ENCODE data around the gene TOM1. TPM values are rescaled to one million over a fixed set of nuclear protein-coding genes. Genes with fewer than 3 reads are reported as not detected.
A peak's percentile ranks its signal among the peaks of the same experiment; 100 is the strongest.

TOM1 gene
- polyA plus RNA-seq, 2 of the 4 experiments (the other 2 are of a cell fraction): 14.5 to 16.6 TPM

DNA sequence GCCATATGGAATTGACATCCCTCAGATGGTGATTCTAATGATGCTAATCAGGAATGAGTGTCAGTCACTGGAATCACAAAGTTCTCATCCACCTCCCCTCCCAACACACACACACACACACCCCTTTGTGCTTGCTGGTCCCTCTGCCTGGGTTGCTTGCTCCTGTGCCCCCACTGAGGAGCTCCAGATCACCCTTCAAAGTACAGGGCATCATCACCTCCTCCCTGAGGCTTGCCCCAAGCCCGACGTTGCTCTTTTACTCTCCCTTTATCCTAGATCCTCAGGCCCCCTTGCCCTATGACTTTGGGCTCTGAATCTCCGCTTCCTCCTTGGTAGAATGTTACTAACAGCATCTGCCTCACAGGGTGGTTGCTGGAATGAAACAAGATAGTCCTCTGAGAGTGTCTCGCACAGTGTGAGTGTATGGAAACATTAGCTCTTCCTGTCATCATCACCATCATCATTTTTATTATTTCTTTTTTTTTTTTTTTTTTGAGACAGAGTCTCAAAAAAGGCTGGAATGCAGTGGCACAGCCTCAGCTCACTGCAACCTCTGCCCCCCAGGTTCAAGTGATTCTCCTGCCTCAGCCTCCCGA, 3.4 kb downstream of the TOM1 start:
- Histone ChIP-seq H3K4me3 (no peak overlapping the region), H3K4me1 (peaks cover 21% of the 10 kb centered on the region), H3K4me2 (no peak overlapping the region), H3K27ac (peak overlapping the region; percentile 30 to 92; a peak in 4 of 6 replicates), H3K9me3 (no peaks in the 10 kb centered on the region)
- CTCF ChIA-PET: no interaction called here
- ATAC-seq: no peak
- TF ChIP-seq RCOR1 (IDR thresholded peaks at IDR 0.05; ENCODE audit: low read depth, low read length) (no peak), CEBPB (IDR thresholded peaks at IDR 0.05) (no peak), EHMT2 (IDR thresholded peaks at IDR 0.05; ENCODE audit: low read depth) (no peak)
- no peak for FAIRE-seq
- POLR2A ChIA-PET: interaction anchor here (0.6 kb wide), 3 partner anchors 124 to 533 kb away, joined by 3 to 4 read pairs (median 4); no protein-coding TSS in a partner anchor
- no peak for DNase-seq (ENCODE audit: low read depth in 1 of 2, low spot score in 1 of 2)
- 90% methylated on average over 5 of the region's 5 CpGs for WGBS (ENCODE audit: missing lambda C conversion rate)

GRCh38 chr22:35305525-35306070, 5.9 kb downstream of the TOM1 start:
- no peak for TF ChIP-seq TFCP2L1 (CRISPR knock-in tag; IDR thresholded peaks at IDR 0.05)
- no peak for TF ChIP-seq CBX8 (IDR thresholded peaks at IDR 0.05)
- TF ChIP-seq ZNF302 (CRISPR knock-in tag; IDR thresholded peaks at IDR 0.05): no peak
- peak; percentile 53; the same call in 1 of the 2 replicates for TF ChIP-seq NFE2L2 (conservative IDR thresholded peaks at IDR 0.05; ENCODE audit: low read length)
- 78% methylated on average over 8 of the region's 8 CpGs for WGBS (ENCODE audit: missing lambda C conversion rate)
- Histone ChIP-seq H3K4me1 (peaks cover 18% of the 10 kb centered on the region), H3K27ac (no peak overlapping the region), H3K4me2 (no peak overlapping the region), H3K4me3 (no peak overlapping the region), H3K9me3 (no peaks in the 10 kb centered on the region)
- ATAC-seq (no peak), DNase-seq (ENCODE audit: low read depth in 1 of 2, low spot score in 1 of 2) (no peak), FAIRE-seq (no peak)
- CTCF ChIA-PET: no interaction called here
- POLR2A ChIA-PET: no interaction called here

DNA sequence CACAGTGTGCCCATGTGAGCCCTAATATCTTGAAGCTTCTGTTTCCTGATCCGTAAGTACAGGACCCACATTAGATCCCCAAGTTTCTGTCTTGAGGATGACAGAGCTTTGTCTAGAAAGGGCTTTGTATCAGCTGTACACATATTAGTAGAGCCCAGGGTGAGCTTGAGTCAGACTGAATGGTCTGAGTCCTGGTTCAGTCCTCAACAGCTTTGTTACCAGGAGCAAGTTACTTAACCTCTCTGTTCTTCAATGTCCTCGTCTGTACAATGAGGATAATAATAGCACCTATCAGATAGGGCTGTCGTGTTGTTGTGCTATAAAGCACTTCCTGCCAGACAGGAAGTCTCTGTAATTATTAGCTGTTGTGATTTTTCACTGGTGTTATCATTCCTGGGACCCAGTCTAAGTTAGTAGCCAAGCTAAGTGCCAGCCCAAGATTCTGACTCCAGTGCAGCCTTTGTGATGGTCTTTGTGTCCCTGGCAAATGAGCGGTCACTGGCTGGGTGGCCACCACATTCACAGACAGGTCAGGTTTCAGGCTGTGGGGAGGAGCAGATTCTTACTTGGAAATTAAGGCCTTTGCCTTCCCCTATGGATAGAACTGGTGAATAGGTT, 6.8 kb downstream of the TOM1 start:
- Histone ChIP-seq H3K4me3 (no peak overlapping the region), H3K4me2 (no peak overlapping the region), H3K27ac (peak overlapping the region in 1 of 2 experiments; percentile 43; a peak in 1 of 6 replicates), H3K9me3 (no peaks in the 10 kb centered on the region), H3K4me1 (peaks cover 21% of the 10 kb centered on the region)
- CTCF ChIA-PET: no interaction called here
- POLR2A ChIA-PET: interaction anchor here (0.5 kb wide), 1 partner anchor 18 kb away, joined by 4 read pairs; no protein-coding TSS in a partner anchor
- TF ChIP-seq SMC3 (IDR thresholded peaks at IDR 0.05) (no peak), EHMT2 (IDR thresholded peaks at IDR 0.05; ENCODE audit: low read depth) (no peak), ATOH8 (CRISPR knock-in tag; IDR thresholded peaks at IDR 0.05; ENCODE audit: low read depth) (no peak), CHD2 (IDR thresholded peaks at IDR 0.05; ENCODE audit: low read length, partially characterized antibody) (no peak), MAZ (IDR thresholded peaks at IDR 0.05; ENCODE audit: borderline replicate concordance, low read depth, low read length) (no peak), SREBF2 (IDR thresholded peaks at IDR 0.05) (no peak), FOSB (CRISPR knock-in tag; IDR thresholded peaks at IDR 0.05) (no peak)
- TF ChIP-seq, protein P1, sequence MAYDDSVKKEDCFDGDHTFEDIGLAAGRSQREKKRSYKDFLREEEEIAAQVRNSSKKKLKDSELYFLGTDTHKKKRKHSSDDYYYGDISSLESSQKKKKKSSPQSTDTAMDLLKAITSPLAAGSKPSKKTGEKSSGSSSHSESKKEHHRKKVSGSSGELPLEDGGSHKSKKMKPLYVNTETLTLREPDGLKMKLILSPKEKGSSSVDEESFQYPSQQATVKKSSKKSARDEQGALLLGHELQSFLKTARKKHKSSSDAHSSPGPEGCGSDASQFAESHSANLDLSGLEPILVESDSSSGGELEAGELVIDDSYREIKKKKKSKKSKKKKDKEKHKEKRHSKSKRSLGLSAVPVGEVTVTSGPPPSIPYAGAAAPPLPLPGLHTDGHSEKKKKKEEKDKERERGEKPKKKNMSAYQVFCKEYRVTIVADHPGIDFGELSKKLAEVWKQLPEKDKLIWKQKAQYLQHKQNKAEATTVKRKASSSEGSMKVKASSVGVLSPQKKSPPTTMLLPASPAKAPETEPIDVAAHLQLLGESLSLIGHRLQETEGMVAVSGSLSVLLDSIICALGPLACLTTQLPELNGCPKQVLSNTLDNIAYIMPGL (CRISPR knock-in tag; IDR thresholded peaks at IDR 0.05; ENCODE audit: borderline replicate concordance): no peak
- WGBS (ENCODE audit: missing lambda C conversion rate): 67% methylated on average over 4 of the region's 4 CpGs
- FAIRE-seq: no peak
- DNase-seq (ENCODE audit: low read depth in 1 of 2, low spot score in 1 of 2): no peak
- ATAC-seq: no peak

GRCh38 chr22:35307372-35307771, 7.7 kb downstream of the TOM1 start:
- CTCF ChIA-PET: no interaction called here
- DNase-seq (ENCODE audit: low read depth in 1 of 2, low spot score in 1 of 2) (no peak), ATAC-seq (no peak), FAIRE-seq (no peak)
- TF ChIP-seq POLR2A (IDR thresholded peaks at IDR 0.05; ENCODE audit: low read length): no peak
- TF ChIP-seq RNF2 (IDR thresholded peaks at IDR 0.05; ENCODE audit: borderline replicate concordance, low read depth): no peak
- TF ChIP-seq EHF (CRISPR knock-in tag; IDR thresholded peaks at IDR 0.05): no peak
- TF ChIP-seq EP300 (IDR thresholded peaks at IDR 0.05): no peak
- no peak for TF ChIP-seq TP53 (CRISPR knock-in tag; IDR thresholded peaks at IDR 0.05)
- TF ChIP-seq, protein P2, sequence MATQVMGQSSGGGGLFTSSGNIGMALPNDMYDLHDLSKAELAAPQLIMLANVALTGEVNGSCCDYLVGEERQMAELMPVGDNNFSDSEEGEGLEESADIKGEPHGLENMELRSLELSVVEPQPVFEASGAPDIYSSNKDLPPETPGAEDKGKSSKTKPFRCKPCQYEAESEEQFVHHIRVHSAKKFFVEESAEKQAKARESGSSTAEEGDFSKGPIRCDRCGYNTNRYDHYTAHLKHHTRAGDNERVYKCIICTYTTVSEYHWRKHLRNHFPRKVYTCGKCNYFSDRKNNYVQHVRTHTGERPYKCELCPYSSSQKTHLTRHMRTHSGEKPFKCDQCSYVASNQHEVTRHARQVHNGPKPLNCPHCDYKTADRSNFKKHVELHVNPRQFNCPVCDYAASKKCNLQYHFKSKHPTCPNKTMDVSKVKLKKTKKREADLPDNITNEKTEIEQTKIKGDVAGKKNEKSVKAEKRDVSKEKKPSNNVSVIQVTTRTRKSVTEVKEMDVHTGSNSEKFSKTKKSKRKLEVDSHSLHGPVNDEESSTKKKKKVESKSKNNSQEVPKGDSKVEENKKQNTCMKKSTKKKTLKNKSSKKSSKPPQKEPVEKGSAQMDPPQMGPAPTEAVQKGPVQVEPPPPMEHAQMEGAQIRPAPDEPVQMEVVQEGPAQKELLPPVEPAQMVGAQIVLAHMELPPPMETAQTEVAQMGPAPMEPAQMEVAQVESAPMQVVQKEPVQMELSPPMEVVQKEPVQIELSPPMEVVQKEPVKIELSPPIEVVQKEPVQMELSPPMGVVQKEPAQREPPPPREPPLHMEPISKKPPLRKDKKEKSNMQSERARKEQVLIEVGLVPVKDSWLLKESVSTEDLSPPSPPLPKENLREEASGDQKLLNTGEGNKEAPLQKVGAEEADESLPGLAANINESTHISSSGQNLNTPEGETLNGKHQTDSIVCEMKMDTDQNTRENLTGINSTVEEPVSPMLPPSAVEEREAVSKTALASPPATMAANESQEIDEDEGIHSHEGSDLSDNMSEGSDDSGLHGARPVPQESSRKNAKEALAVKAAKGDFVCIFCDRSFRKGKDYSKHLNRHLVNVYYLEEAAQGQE (IDR thresholded peaks at IDR 0.05): no peak
- no peak for TF ChIP-seq ATOH8 (CRISPR knock-in tag; IDR thresholded peaks at IDR 0.05; ENCODE audit: low read depth)
- TF ChIP-seq TFCP2L1 (CRISPR knock-in tag; IDR thresholded peaks at IDR 0.05): no peak
- TF ChIP-seq SREBF2 (IDR thresholded peaks at IDR 0.05): no peak
- no peak for TF ChIP-seq CBX2 (IDR thresholded peaks at IDR 0.05; ENCODE audit: borderline replicate concordance, low read depth)
- POLR2A ChIA-PET: no interaction called here
- Histone ChIP-seq H3K9me3 (no peaks in the 10 kb centered on the region), H3K4me1 (peaks cover 21% of the 10 kb centered on the region), H3K27ac (no peak overlapping the region), H3K4me2 (no peak overlapping the region), H3K4me3 (no peak overlapping the region)
- 89% methylated on average over 9 of the region's 9 CpGs for whole genome bisulfite sequencing (ENCODE audit: missing lambda C conversion rate)
